Activated T-cell treated with anti-CD3 and anti-CD28 coated beads for 4 hours (primary cell): ENCODE data around the gene MTG2.
A peak's percentile ranks its signal among the peaks of the same experiment; 100 is the strongest.

Experiments used
- DNase-seq: peaks from one replicate; pipeline ENCODE4 v3.0.0-alpha.2; 2020

The MTG2 gene, protein sequence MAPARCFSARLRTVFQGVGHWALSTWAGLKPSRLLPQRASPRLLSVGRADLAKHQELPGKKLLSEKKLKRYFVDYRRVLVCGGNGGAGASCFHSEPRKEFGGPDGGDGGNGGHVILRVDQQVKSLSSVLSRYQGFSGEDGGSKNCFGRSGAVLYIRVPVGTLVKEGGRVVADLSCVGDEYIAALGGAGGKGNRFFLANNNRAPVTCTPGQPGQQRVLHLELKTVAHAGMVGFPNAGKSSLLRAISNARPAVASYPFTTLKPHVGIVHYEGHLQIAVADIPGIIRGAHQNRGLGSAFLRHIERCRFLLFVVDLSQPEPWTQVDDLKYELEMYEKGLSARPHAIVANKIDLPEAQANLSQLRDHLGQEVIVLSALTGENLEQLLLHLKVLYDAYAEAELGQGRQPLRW

GRCh38 chr20:62182469-62183425 is at the start of gene MTG2:
Gene MTG2 (plus strand): TSS chr20:62183028. CDS start chr20:62193421, 10,393 bp downstream.
- peak; percentile 89 for DNase-seq

- no peak for DNase-seq
These were observed 49.6 kb upstream of the MTG2 start for GRCh38 chr20:62133051-62133845.

- no peak for DNase-seq
These were observed 49.0 kb upstream of the MTG2 start for GRCh38 chr20:62133864-62134263.

DNA sequence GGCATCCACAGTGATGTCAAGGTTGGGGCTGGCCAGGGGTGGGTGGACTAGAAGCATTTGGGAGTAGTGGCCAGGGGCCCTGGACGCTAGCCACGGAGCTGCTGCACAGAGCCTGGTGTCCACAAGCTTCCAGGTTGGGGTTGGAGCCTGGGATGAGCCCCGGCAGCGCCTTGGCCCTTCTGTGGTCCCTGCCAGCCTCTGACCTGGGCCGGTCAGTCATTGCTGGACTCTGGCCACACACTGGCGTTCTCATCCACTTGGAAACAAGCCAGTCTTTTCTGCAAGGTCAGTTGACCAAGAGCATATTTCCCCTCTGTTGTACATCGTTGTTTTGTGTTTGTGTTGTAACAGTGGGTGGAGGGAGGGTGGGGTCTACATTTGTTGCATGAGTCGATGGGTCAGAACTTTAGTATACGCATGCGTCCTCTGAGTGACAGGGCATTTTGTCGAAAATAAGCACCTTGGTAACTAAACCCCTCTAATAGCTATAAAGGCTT is 48.0 kb upstream of the MTG2 start:
- DNase-seq = no peak

GRCh38 chr20:62135573-62136266 is 47.1 kb upstream of the MTG2 start:
- DNase-seq = no peak

DNA sequence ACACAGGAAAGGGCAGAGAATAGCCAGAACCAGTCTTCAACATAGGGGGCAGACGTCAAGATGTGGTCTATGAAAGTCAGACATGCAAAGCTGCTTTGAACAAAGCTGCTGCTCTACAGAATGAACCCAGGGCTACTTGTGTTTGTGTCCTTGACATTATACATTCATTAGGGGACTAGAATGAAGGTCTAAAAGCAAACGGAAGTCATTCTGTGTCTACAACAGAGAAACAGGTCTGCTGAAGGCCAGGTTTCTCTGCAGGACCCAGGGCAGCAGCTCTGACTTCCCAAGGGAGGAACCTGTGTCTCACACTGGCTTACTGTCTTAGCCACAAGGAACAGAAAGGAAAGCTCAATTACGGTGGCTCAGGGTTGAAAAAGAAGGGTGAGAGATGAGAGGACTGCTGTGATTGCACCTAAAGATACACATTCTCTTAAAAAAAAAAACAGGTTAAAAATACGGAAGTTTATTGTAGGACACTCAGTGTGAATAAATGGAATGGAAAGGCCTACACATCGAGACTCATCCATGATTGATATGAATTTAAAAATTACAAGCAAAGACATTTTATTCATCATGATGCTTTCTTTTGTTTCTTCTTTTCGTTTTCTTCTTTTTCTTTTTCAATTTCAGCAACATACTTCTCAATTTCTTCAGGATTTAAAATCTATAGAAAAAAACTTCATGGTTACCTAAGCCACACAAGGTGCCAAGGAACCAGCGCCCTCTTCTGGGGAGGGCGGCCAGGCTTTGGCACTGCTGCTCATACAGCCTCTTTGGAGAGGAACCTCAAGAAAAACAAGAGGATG is 46.3 kb upstream of the MTG2 start:
- peak; percentile 52 for DNase-seq

GRCh38 chr20:62137092-62137384 is 45.8 kb upstream of the MTG2 start:
- no peak for DNase-seq

GRCh38 chr20:62137478-62138203 is 45.2 kb upstream of the MTG2 start:
- no peak for DNase-seq

DNA sequence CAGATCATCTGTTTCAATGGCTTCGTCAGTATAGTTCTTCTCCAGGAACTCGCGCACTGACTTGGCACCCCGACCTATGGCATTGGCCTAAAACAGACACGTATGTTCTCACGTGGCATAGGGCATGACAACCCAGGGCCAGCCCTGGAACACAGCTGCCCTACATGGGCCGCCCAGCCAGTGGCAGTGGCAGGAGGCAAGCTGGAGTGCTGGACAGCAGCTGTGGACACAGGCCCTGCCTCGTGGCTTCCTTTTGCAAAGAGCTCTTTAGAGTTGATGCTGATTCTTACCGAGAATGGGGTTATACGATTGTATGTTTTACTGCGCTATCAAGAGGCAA is 44.7 kb upstream of the MTG2 start:
- DNase-seq = no peak

DNA sequence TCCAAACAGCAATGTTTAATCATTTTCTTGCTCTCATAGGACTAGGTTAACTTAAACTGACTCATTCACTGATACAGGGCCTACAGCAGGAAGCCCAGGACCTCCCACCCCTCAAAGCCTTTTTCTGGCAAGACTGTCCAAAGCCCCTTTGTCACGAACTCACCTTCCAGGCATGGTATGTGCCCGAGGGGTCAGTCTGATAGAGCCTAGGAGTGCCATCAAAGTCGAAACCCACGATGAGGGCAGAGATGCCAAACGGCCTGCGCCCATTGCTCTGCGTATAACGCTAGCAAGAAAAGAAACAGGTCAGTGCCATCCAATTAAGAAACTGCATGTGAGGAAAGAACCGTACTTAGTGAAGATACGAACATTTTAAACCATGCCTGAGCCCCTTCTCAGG is 43.9 kb upstream of the MTG2 start:
- no peak for DNase-seq

GRCh38 chr20:62139636-62140035 is 43.2 kb upstream of the MTG2 start:
- no peak for DNase-seq

GRCh38 chr20:62141043-62141396 is 41.8 kb upstream of the MTG2 start:
- DNase-seq = no peak

GRCh38 chr20:62141397-62142251 is 41.2 kb upstream of the MTG2 start:
- no peak for DNase-seq

GRCh38 chr20:62142252-62143080 is 40.4 kb upstream of the MTG2 start:
- no peak for DNase-seq

DNA sequence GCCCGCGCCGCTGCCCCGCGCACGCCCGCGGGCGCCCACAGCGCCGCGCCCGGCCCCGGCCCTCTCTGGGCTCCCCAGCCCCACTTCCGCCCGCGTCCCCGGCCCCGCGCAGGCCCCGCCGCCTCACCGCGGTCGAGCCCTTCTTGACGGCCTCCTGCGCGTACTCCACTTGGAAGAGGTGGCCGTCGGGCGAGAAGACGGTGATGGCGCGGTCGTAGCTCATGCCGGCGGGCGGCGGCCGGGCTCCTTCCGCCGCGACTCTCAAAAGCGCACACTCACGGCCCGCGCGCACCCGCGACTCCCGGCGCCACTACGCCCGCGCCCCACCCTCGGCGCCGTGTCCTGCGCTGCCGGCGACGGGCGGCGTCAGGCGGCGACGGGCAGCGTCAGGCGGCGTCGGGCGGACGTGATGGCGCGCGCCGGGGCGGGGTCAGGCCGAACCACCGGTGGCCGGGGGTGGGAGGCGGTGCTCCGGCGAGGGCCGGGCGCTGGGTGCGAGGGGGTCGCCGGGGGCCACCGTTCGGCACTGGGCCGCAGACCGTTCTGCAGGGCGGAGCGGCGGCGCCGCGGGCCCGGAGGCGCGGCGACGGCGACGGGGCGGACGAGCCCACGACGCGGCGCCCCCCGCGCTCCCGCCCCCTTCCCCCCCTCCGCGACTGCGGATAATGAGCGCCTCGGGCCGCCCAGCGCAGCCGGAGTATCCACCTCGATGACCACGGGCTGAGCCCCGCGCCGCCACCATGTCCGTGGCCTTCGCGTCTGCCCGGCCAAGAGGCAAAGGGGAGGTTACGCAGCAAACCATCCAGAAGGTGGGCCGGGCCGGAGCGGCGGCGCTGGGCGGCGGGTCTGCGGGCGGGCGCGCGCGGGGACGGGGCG is 39.5 kb upstream of the MTG2 start, which contains the start of the genes PSMA7 and SS18L1:
Gene PSMA7, minus strand, starts transcription at position 314 of the 876 bp plus-strand sequence. Its CDS starts 91 bp downstream, at position 223.
Gene SS18L1, plus strand, starts transcription at position 689 of the 876 bp plus-strand sequence. Its CDS starts 52 bp downstream, at position 741.
- peak; percentile 73 for DNase-seq

- DNase-seq = peak; percentile 37
These were observed 38.6 kb upstream of the MTG2 start for GRCh38 chr20:62143957-62144825.

- DNase-seq = no peak
These were observed 37.2 kb upstream of the MTG2 start for GRCh38 chr20:62145688-62146018.
